Uterus (tissue), 2 donors: ENCODE data around the gene SRA1.

Source experiments
- CTCF ChIP-seq, 4 experiments: fragments of 200-600 bp in 2 of 4; fragments of 450-650 bp in 2 of 4; sonication (generic) in 2 of 4; IDR thresholded peaks; one replicate each; pipeline ENCODE4 v1.5.1; 2016 to 2019; ENCODE audit warnings: antibody characterized with exemption in 4 of 4, mild to moderate bottlenecking in 2 of 4, moderate library complexity in 1 of 4
- POLR2A ChIP-seq, 2 donors: fragments of 450-650 bp; IDR thresholded peaks; one replicate each; pipeline ENCODE4 v1.6.1; 2016; ENCODE audit warnings: antibody characterized with exemption in 2 of 2, mild to moderate bottlenecking in 1 of 2, moderate library complexity in 1 of 2

DNA sequence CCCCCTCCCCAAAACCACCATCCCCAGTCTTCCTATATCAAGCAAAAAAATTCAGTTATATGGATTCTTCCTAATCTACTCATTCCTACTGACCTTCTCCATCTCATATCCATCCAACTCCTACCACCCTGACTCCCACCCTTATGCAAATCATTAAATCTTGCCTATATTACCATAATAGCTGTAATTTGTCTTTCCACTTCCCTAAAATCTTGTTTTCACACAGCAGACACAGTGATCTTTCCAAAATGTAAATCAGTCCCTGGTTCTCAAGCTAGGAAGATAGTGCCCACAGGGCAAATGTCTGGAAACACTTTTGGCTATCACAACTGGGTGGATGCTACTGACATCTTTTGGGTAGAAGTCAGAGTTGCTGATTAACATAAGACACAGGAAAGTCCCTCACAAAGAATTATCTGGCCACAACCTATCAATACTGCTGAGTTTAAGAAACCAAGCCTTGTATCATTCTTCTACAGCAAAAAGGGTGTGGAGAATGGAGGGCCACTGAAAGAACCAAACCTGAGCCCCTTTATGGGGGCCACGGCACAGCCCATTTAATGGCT lies 1.4 kb downstream of the SRA1 start:
- no peak for TF ChIP-seq POLR2A (IDR thresholded peaks at IDR 0.05)
- no peak for TF ChIP-seq CTCF (IDR thresholded peaks at IDR 0.05)
